WTC11 (cell line): Measurements from ENCODE around the gene ZFP36L1. TPM values are rescaled to one million over a fixed set of nuclear protein-coding genes. Genes with fewer than 3 reads are reported as not detected.
A peak's percentile ranks its signal among the peaks of the same experiment; 100 is the strongest.

Source experiments
- ATAC-seq: fragments of 200-7000 bp; cut with Tn5 transposase; 2 replicates; pipeline ENCODE4 v1.10.0; 2021; ENCODE audit warnings: mild to moderate bottlenecking, moderate library complexity
- CTCF ChIA-PET: fragments of 300-600 bp; sonication (Branson Sonifier 250); formaldehyde crosslinking; loops from one replicate; lab custom pipeline; 2021; ENCODE audit warnings: antibody characterized with exemption; lab: Charles Lee
- POLR2A ChIA-PET: fragments of 350-600 bp; sonication (Branson Sonifier 250); formaldehyde crosslinking; loops from one replicate; lab custom pipeline; 2021; ENCODE audit warnings: antibody characterized with exemption; lab: Charles Lee
- DNase-seq: peaks from one replicate; pipeline ENCODE4 v3.0.0; 2021; ENCODE audit warnings: low spot score
- H3K27ac Mint-ChIP-seq: 2 replicates; pipeline ENCODE4 v1.8.0; 2021; ENCODE audit warnings: mixed read lengths
- H3K27me3 Mint-ChIP-seq: 2 replicates; pipeline ENCODE4 v1.8.0; 2021; ENCODE audit warnings: low read depth, mild to moderate bottlenecking, moderate library complexity, mixed read lengths
- H3K36me3 Mint-ChIP-seq: 2 replicates; pipeline ENCODE4 v1.8.0; 2021; ENCODE audit warnings: mixed read lengths
- H3K4me1 Mint-ChIP-seq: 2 replicates; pipeline ENCODE4 v1.8.0; 2022; ENCODE audit warnings: mixed read lengths
- H3K4me3 Mint-ChIP-seq: 2 replicates; pipeline ENCODE4 v1.8.0; 2021; ENCODE audit warnings: mild to moderate bottlenecking, moderate library complexity, mixed read lengths
- H3K9me3 Mint-ChIP-seq: 2 replicates; pipeline ENCODE4 v1.8.0; 2021; ENCODE audit warnings: mixed read lengths
- EMX1 ChIP-seq: fragments of 250-450 bp; sonication (Bioruptor Pico); IDR thresholded peaks from 2 replicates; pipeline ENCODE4 v1.8.0; 2021; ENCODE audit warnings: mild to moderate bottlenecking
- ESRRA ChIP-seq: sonication (generic); formaldehyde crosslinking; IDR thresholded peaks from 2 replicates; pipeline ENCODE4 v1.8.1; 2022; ENCODE audit warnings: mild to moderate bottlenecking, missing genetic modification reagents, borderline replicate concordance
- FOXJ3 ChIP-seq: sonication (generic); formaldehyde crosslinking; IDR thresholded peaks from 2 replicates; pipeline ENCODE4 v1.9.0; 2021; ENCODE audit warnings: missing genetic modification reagents, mild to moderate bottlenecking, borderline replicate concordance
- GTF2I ChIP-seq: fragments of 250-450 bp; sonication (Bioruptor Pico); conservative IDR thresholded peaks from 2 replicates; pipeline ENCODE4 v1.4.0; 2021; ENCODE audit warnings: mild to moderate bottlenecking
- NFATC4 ChIP-seq: fragments of 250-450 bp; sonication (Bioruptor Pico); IDR thresholded peaks from 2 replicates; pipeline ENCODE4 v1.9.0; 2021; ENCODE audit warnings: mild to moderate bottlenecking
- PRRX2 ChIP-seq: fragments of 250-450 bp; sonication (Bioruptor Pico); IDR thresholded peaks from 2 replicates; pipeline ENCODE4 v1.8.0; 2021; ENCODE audit warnings: mild to moderate bottlenecking
- SOX15 ChIP-seq: fragments of 250-450 bp; sonication (Bioruptor Pico); IDR thresholded peaks from 2 replicates; pipeline ENCODE4 v1.9.0; 2021; ENCODE audit warnings: mild to moderate bottlenecking
- SP1 ChIP-seq: sonication (generic); formaldehyde crosslinking; conservative IDR thresholded peaks from 2 replicates; pipeline ENCODE4 v1.8.1; 2022; ENCODE audit warnings: missing genetic modification reagents
- ZNF219 ChIP-seq: sonication (generic); formaldehyde crosslinking; IDR thresholded peaks from 2 replicates; pipeline ENCODE4 v1.8.0; 2023; ENCODE audit warnings: missing genetic modification reagents, mild to moderate bottlenecking, borderline replicate concordance
- ZNF425 ChIP-seq: fragments of 250-450 bp; sonication (Bioruptor Pico); conservative IDR thresholded peaks from 2 replicates; pipeline ENCODE4 v1.9.0; 2021; ENCODE audit warnings: mild to moderate bottlenecking
- ZNF671 ChIP-seq: fragments of 250-450 bp; sonication (Bioruptor Pico); IDR thresholded peaks from 2 replicates; pipeline ENCODE4 v1.8.0; 2021; ENCODE audit warnings: mild to moderate bottlenecking
- total RNA-seq: library from RNA; stranded (reverse); gene quantifications from 3 replicates; pipeline ENCODE4 v1.2.3, GENCODE V29; 2021
- TF ChIP-seq, protein P1 (sequence below): fragments of 250-450 bp; sonication (Bioruptor Pico); IDR thresholded peaks from 2 replicates; pipeline ENCODE4 v1.8.0; 2021; ENCODE audit warnings: mild to moderate bottlenecking
- TF ChIP-seq, protein P2 (sequence below): fragments of 250-450 bp; sonication (Bioruptor Pico); IDR thresholded peaks from 2 replicates; pipeline ENCODE4 v1.9.0; 2021; ENCODE audit warnings: moderate library complexity, mild to moderate bottlenecking, inconsistent platforms, borderline replicate concordance
- TF ChIP-seq, protein P3 (sequence below): sonication (generic); formaldehyde crosslinking; IDR thresholded peaks from 2 replicates; pipeline ENCODE4 v1.8.1; 2022; ENCODE audit warnings: missing genetic modification reagents, borderline replicate concordance
- TF ChIP-seq, protein P4 (sequence below): sonication (generic); formaldehyde crosslinking; IDR thresholded peaks from 2 replicates; pipeline ENCODE4 v1.8.1; 2023; ENCODE audit warnings: mild to moderate bottlenecking, missing genetic modification reagents
- TF ChIP-seq, protein P5 (sequence below): sonication (generic); formaldehyde crosslinking; conservative IDR thresholded peaks from 2 replicates; pipeline ENCODE4 v1.8.1; 2022; ENCODE audit warnings: mild to moderate bottlenecking, missing genetic modification reagents
- TF ChIP-seq, protein P6 (sequence below): sonication (generic); formaldehyde crosslinking; IDR thresholded peaks from 2 replicates; pipeline ENCODE4 v1.8.0; 2022; ENCODE audit warnings: mild to moderate bottlenecking, missing genetic modification reagents
- TF ChIP-seq, protein P7 (sequence below): sonication (generic); formaldehyde crosslinking; IDR thresholded peaks from 2 replicates; pipeline ENCODE4 v1.8.0; 2023; ENCODE audit warnings: missing genetic modification reagents, mild to moderate bottlenecking, borderline replicate concordance

The ZFP36L1 gene
- total RNA-seq, 1 experiment from 2014 or later = 132 TPM

DNA sequence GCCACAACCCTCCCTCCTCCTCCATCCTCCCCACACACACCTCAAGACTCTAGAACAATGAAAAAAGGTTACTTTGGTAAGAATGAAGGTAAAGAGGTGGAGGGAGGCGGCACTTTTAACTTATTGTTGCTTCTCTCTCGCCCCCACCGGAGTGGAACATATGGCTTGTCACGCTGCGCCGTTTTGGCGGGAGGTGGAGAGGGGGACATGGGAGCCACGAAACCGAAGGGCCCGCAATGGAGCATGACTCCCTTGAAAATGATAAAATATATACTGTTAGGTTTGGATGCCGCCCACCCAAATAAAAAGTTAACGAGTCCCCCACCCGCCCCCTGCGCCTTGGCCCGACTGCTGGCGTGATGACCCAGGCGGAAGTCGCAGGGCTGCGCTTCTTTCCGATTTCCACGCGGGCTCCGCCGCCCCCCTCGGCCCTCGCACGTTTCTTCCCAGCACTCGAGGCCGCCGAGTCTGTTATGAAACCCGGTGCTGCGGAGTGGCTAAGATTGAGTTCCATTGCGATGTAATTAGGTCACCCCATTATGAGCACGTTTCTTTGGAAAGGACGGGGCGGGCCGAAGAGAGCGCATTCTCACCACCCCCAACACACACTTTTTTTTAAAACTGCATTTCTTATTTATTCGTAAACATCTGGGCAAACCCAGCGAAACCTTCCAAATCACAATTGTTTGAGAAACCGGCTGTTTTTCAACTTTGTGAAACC, 1.4 kb upstream of the ZFP36L1 start (continued):
- TF ChIP-seq, protein P1, sequence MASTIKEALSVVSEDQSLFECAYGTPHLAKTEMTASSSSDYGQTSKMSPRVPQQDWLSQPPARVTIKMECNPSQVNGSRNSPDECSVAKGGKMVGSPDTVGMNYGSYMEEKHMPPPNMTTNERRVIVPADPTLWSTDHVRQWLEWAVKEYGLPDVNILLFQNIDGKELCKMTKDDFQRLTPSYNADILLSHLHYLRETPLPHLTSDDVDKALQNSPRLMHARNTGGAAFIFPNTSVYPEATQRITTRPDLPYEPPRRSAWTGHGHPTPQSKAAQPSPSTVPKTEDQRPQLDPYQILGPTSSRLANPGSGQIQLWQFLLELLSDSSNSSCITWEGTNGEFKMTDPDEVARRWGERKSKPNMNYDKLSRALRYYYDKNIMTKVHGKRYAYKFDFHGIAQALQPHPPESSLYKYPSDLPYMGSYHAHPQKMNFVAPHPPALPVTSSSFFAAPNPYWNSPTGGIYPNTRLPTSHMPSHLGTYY (CRISPR knock-in tag) = 0 out of 2 replicates have a peak, but pooled peaks have one; percentile 6
- 0 out of 2 replicates have a peak, but pooled peaks have one; percentile 53 for TF ChIP-seq ZNF671
- no peak for TF ChIP-seq FOXJ3 (CRISPR knock-in tag)
- TF ChIP-seq, protein P2, sequence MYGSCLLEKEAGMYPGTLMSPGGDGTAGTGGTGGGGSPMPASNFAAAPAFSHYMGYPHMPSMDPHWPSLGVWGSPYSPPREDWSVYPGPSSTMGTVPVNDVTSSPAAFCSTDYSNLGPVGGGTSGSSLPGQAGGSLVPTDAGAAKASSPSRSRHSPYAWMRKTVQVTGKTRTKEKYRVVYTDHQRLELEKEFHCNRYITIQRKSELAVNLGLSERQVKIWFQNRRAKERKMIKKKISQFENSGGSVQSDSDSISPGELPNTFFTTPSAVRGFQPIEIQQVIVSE (CRISPR knock-in tag) = no peak
- no peak for TF ChIP-seq SOX15 (CRISPR knock-in tag)
- TF ChIP-seq, protein P3, sequence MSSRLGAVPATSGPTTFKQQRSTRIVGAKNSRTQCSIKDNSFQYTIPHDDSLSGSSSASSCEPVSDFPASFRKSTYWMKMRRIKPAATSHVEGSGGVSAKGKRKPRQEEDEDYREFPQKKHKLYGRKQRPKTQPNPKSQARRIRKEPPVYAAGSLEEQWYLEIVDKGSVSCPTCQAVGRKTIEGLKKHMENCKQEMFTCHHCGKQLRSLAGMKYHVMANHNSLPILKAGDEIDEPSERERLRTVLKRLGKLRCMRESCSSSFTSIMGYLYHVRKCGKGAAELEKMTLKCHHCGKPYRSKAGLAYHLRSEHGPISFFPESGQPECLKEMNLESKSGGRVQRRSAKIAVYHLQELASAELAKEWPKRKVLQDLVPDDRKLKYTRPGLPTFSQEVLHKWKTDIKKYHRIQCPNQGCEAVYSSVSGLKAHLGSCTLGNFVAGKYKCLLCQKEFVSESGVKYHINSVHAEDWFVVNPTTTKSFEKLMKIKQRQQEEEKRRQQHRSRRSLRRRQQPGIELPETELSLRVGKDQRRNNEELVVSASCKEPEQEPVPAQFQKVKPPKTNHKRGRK (CRISPR knock-in tag) = no peak
- TF ChIP-seq, protein P4, sequence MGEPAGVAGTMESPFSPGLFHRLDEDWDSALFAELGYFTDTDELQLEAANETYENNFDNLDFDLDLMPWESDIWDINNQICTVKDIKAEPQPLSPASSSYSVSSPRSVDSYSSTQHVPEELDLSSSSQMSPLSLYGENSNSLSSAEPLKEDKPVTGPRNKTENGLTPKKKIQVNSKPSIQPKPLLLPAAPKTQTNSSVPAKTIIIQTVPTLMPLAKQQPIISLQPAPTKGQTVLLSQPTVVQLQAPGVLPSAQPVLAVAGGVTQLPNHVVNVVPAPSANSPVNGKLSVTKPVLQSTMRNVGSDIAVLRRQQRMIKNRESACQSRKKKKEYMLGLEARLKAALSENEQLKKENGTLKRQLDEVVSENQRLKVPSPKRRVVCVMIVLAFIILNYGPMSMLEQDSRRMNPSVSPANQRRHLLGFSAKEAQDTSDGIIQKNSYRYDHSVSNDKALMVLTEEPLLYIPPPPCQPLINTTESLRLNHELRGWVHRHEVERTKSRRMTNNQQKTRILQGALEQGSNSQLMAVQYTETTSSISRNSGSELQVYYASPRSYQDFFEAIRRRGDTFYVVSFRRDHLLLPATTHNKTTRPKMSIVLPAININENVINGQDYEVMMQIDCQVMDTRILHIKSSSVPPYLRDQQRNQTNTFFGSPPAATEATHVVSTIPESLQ (CRISPR knock-in tag) = no peak
- 0 out of 2 replicates have a peak, but pooled peaks have one; percentile 46 for TF ChIP-seq EMX1
- TF ChIP-seq GTF2I = no peak

DNA sequence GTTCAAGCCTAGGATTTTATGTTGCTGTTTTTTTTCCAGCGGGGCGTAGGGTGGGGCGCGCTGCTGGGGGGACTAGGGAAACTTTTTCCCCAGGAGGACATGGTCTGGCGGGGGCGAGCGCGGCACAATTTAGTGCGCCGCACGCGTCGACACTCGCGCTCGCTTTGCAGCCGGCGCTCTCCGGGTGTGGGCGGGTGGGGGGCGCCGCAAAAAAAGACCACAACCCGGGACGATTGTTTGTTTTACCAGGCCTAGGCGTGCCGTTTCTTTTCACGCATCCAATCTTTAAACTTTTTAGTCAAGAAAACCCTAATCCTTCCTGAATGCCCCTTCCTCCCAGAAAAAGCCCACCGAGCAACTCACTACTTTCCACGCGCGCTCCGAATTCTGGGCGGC, 865 bp upstream of the ZFP36L1 start:
- DNase-seq = no peak
- H3K9me3 Mint-ChIP-seq = peaks cover 3% of the 10 kb centered on the region
- TF ChIP-seq, protein P5, sequence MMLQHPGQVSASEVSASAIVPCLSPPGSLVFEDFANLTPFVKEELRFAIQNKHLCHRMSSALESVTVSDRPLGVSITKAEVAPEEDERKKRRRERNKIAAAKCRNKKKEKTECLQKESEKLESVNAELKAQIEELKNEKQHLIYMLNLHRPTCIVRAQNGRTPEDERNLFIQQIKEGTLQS (CRISPR knock-in tag) = no peak
- TF ChIP-seq, protein P1 (CRISPR knock-in tag) = 0 out of 2 replicates have a peak, but pooled peaks have one; percentile 14
- TF ChIP-seq ESRRA (CRISPR knock-in tag) (no peak), NFATC4 (CRISPR knock-in tag) (no peak), PRRX2 (CRISPR knock-in tag) (0 out of 2 replicates have a peak, but pooled peaks have one; percentile 45), ZNF219 (CRISPR knock-in tag) (peak; percentile 53; the same call in 1 of the 2 replicates), SP1 (CRISPR knock-in tag) (0 out of 2 replicates have a peak, but pooled peaks have one; percentile 6), ZNF425 (CRISPR knock-in tag) (0 out of 2 replicates have a peak, but pooled peaks have one; percentile 61)
- TF ChIP-seq, protein P6, sequence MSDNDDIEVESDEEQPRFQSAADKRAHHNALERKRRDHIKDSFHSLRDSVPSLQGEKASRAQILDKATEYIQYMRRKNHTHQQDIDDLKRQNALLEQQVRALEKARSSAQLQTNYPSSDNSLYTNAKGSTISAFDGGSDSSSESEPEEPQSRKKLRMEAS (CRISPR knock-in tag) = 0 out of 2 replicates have a peak, but pooled peaks have one; percentile 14
- TF ChIP-seq, protein P7, sequence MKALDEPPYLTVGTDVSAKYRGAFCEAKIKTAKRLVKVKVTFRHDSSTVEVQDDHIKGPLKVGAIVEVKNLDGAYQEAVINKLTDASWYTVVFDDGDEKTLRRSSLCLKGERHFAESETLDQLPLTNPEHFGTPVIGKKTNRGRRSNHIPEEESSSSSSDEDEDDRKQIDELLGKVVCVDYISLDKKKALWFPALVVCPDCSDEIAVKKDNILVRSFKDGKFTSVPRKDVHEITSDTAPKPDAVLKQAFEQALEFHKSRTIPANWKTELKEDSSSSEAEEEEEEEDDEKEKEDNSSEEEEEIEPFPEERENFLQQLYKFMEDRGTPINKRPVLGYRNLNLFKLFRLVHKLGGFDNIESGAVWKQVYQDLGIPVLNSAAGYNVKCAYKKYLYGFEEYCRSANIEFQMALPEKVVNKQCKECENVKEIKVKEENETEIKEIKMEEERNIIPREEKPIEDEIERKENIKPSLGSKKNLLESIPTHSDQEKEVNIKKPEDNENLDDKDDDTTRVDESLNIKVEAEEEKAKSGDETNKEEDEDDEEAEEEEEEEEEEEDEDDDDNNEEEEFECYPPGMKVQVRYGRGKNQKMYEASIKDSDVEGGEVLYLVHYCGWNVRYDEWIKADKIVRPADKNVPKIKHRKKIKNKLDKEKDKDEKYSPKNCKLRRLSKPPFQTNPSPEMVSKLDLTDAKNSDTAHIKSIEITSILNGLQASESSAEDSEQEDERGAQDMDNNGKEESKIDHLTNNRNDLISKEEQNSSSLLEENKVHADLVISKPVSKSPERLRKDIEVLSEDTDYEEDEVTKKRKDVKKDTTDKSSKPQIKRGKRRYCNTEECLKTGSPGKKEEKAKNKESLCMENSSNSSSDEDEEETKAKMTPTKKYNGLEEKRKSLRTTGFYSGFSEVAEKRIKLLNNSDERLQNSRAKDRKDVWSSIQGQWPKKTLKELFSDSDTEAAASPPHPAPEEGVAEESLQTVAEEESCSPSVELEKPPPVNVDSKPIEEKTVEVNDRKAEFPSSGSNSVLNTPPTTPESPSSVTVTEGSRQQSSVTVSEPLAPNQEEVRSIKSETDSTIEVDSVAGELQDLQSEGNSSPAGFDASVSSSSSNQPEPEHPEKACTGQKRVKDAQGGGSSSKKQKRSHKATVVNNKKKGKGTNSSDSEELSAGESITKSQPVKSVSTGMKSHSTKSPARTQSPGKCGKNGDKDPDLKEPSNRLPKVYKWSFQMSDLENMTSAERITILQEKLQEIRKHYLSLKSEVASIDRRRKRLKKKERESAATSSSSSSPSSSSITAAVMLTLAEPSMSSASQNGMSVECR (CRISPR knock-in tag) = peak; percentile 68; the same call in 1 of the 2 replicates
- CTCF ChIA-PET = interaction anchor here (1.1 to 6.0 kb wide), 5 partner anchors 19 to 360 kb away, joined by 3 to 37 read pairs (median 4); no protein-coding TSS in a partner anchor
- H3K36me3 Mint-ChIP-seq = peaks cover 39% of the 10 kb centered on the region
- H3K4me3 Mint-ChIP-seq = peak overlapping the region; percentile 98
- POLR2A ChIA-PET = interaction anchor here (0.7 to 5.2 kb wide), 10 partner anchors 16 to 417 kb away, joined by 3 to 67 read pairs (median 6); no protein-coding TSS in a partner anchor
- peak overlapping the region; percentile 100 for H3K27ac Mint-ChIP-seq
- ATAC-seq = no peak
- no peaks in the 10 kb centered on the region; the same call in 1 of the 2 replicates for H3K27me3 Mint-ChIP-seq
- peaks cover 50% of the 10 kb centered on the region for H3K4me1 Mint-ChIP-seq
